OCI-LY3 (cell line): ENCODE results near the gene LYPD6B.

ENCODE experiments used
- CTCF ChIP-seq: fragments of 200-600, 300-600 bp; sonication (generic); IDR thresholded peaks from 2 replicates; pipeline ENCODE4 v1.5.1; 2014; ENCODE audit warnings: antibody characterized with exemption, low read length, low read depth
- EZH2phosphoT487 ChIP-seq: fragments of 200-600 bp; shearing (Covaris generic); IDR thresholded peaks from 2 replicates; pipeline ENCODE4 v1.6.1; 2018; ENCODE audit warnings: antibody characterized with exemption, mixed run types, low read depth

GRCh38 chr2:149056541-149057255 lies 18.2 kb downstream of the LYPD6B start:
- TF ChIP-seq CTCF (no peak), EZH2phosphoT487 (no peak)
